Cardiac muscle cell (in vitro differentiated cells and primary cell): ENCODE measurements around the gene KCNE5. TPM values are rescaled to one million over a fixed set of nuclear protein-coding genes. Genes with fewer than 3 reads are reported as not detected.
A peak's percentile ranks its signal among the peaks of the same experiment; 100 is the strongest.
"Not testable (repeated sequence)": the region's sequence is repeated elsewhere in the genome, so short reads cannot be mapped to it uniquely, and the experiment has no call there.

Source experiments
- DNase-seq, 2 donors: peaks; one replicate each; pipeline versions ENCODE4 v3.0.0 to v3.0.0-alpha.2; 2010 to 2017; ENCODE audit warnings: low read depth in 1 of 2, low spot score in 1 of 2
- H3K27ac ChIP-seq: fragments of 200-600 bp; sonication (generic); 2 replicates; pipeline ENCODE4 v1.5.1; 2016
- H3K27me3 ChIP-seq: fragments of 200-600 bp; sonication (generic); 2 replicates; pipeline ENCODE4 v1.6.0; 2016; ENCODE audit warnings: control low read depth
- H3K36me3 ChIP-seq: fragments of 200-600 bp; sonication (generic); 2 replicates; pipeline ENCODE4 v1.5.1; 2016; ENCODE audit warnings: control low read depth
- H3K4me1 ChIP-seq: fragments of 200-600 bp; sonication (generic); 2 replicates; pipeline ENCODE4 v1.8.1; 2017; ENCODE audit warnings: low read depth, mild to moderate bottlenecking, mixed run types
- H3K4me3 ChIP-seq: fragments of 200-600 bp; sonication (generic); 2 replicates; pipeline ENCODE4 v1.5.1; 2016; ENCODE audit warnings: mild to moderate bottlenecking
- H3K9me3 ChIP-seq: fragments of 200-600 bp; sonication (generic); 2 replicates; pipeline ENCODE4 v1.5.1; 2017; ENCODE audit warnings: low read depth, mild to moderate bottlenecking, control low read depth
- CTCF ChIP-seq: IDR thresholded peaks from 2 replicates; pipeline ENCODE4 v1.5.1; 2012; ENCODE audit warnings: low read depth, mild to moderate bottlenecking, low read length
- polyA plus RNA-seq: library from polyadenylated mRNA; unstranded; fragments of >200 nt; fragmentation: Nextera tagmentation; extraction: Ambion mirVana; gene quantifications from 2 replicates; pipeline ENCODE4 v1.2.1, GENCODE V29; 2016
- total RNA-seq: library from RNA; depleted of rRNA; stranded (reverse); fragments of >200 nt; gene quantifications from 2 replicates; pipeline ENCODE4 v1.2.3, GENCODE V29; 2016

KCNE5 gene
- total and polyA plus RNA-seq, 2 experiments from 2014 or later, result 0.33 to 0.92 TPM

GRCh38 chrX:109600237-109600651 lies 24.7 kb downstream of the KCNE5 start:
- Histone ChIP-seq H3K4me3 (no peak overlapping the region), H3K9me3 (no peaks in the 10 kb centered on the region), H3K4me1 (peaks cover 6% of the 10 kb centered on the region), H3K27ac (no peak overlapping the region), H3K36me3 (no peaks in the 10 kb centered on the region), H3K27me3 (no peaks in the 10 kb centered on the region)
- peak; percentile 38 to 52 for DNase-seq
- TF ChIP-seq CTCF, result no peak

GRCh38 chrX:109596015-109596414 lies 29.0 kb downstream of the KCNE5 start:
- Histone ChIP-seq H3K4me1 (peaks cover 6% of the 10 kb centered on the region), H3K4me3 (no peak overlapping the region), H3K27ac (no peak overlapping the region), H3K36me3 (no peaks in the 10 kb centered on the region), H3K9me3 (no peaks in the 10 kb centered on the region), H3K27me3 (no peaks in the 10 kb centered on the region)
- no peak for TF ChIP-seq CTCF
- no peak for DNase-seq

GRCh38 chrX:109590176-109590575 lies 34.8 kb downstream of the KCNE5 start:
- Histone ChIP-seq H3K4me1 (no peaks in the 10 kb centered on the region), H3K4me3 (no peak overlapping the region), H3K27ac (no peak overlapping the region), H3K9me3 (no peaks in the 10 kb centered on the region), H3K27me3 (no peaks in the 10 kb centered on the region), H3K36me3 (no peaks in the 10 kb centered on the region)
- no peak for DNase-seq
- TF ChIP-seq CTCF, result no peak

- H3K9me3 ChIP-seq, result no peaks in the 10 kb centered on the region
- TF ChIP-seq CTCF, result no peak
Measured at GRCh38 chrX:109585488-109585887, 39.5 kb downstream of the KCNE5 start.

GRCh38 chrX:109578916-109579315 lies 46.1 kb downstream of the KCNE5 start:
- Histone ChIP-seq H3K27me3 (no peaks in the 10 kb centered on the region), H3K36me3 (no peaks in the 10 kb centered on the region), H3K27ac (no peak overlapping the region), H3K9me3 (no peaks in the 10 kb centered on the region), H3K4me3 (no peak overlapping the region), H3K4me1 (no peaks in the 10 kb centered on the region)
- DNase-seq, result peak in 1 of 2 donors; percentile 2
- no peak for TF ChIP-seq CTCF

More at GRCh38 chrX:109585488-109585887, 39.5 kb downstream of the KCNE5 start:
- DNase-seq, result no peak
- Histone ChIP-seq H3K4me1 (no peaks in the 10 kb centered on the region), H3K27me3 (no peaks in the 10 kb centered on the region), H3K27ac (no peak overlapping the region), H3K36me3 (no peaks in the 10 kb centered on the region), H3K4me3 (no peak overlapping the region)

- no peaks in the 10 kb centered on the region for H3K4me1 ChIP-seq
- no peaks in the 10 kb centered on the region for H3K27me3 ChIP-seq
- no peaks in the 10 kb centered on the region for H3K9me3 ChIP-seq
- H3K36me3 ChIP-seq, result no peaks in the 10 kb centered on the region
- no peak overlapping the region for H3K4me3 ChIP-seq
- DNase-seq, result no peak
- no peak for TF ChIP-seq CTCF
- no peak overlapping the region for H3K27ac ChIP-seq
Measured at GRCh38 chrX:109577055-109577454, 47.9 kb downstream of the KCNE5 start.

- not testable (repeated sequence) for H3K9me3 ChIP-seq, H3K4me3 ChIP-seq, H3K27me3 ChIP-seq, H3K27ac ChIP-seq, H3K36me3 ChIP-seq, H3K4me1 ChIP-seq, DNase-seq
Measured at GRCh38 chrX:109576083-109576482, 48.9 kb downstream of the KCNE5 start.
